Testis (tissue), 2 donors: Measurements from ENCODE around the gene OTUB2.

Experiments
- CTCF ChIP-seq, 3 experiments: fragments of 450-650 bp in 2 of 3; fragments of 200-600 bp in 1 of 3; sonication (generic) in 1 of 3; IDR thresholded peaks; one replicate each; pipeline ENCODE4 v1.5.1; 2016 to 2019; ENCODE audit warnings: antibody characterized with exemption in 3 of 3, mild to moderate bottlenecking in 2 of 3, moderate library complexity in 1 of 3
- POLR2A ChIP-seq: fragments of 450-650 bp; IDR thresholded peaks from one replicate; pipeline ENCODE4 v1.6.1; 2017; ENCODE audit warnings: antibody characterized with exemption, mild to moderate bottlenecking, moderate library complexity

GRCh38 chr14:94058128-94058673 is 32.1 kb downstream of the OTUB2 start:
- no peak for TF ChIP-seq CTCF (IDR thresholded peaks at IDR 0.05)
- TF ChIP-seq POLR2A: no peak
